ENCODE measurements around the gene SDK1. TPM values are rescaled to one million over a fixed set of nuclear protein-coding genes. Genes with fewer than 3 reads are reported as not detected.

Gene SDK1
- total RNA-seq, 1 donor from 2014 or later = 1.1 TPM

- DNase-seq (ENCODE audit: low read depth, low spot score) = no peak
These were observed 710.0 kb downstream of the SDK1 start for GRCh38 chr7:4010923-4011656.

GRCh38 chr7:4013793-4014192 is 712.7 kb downstream of the SDK1 start:
- no peak for DNase-seq (ENCODE audit: low read depth, low spot score)

- no peak for DNase-seq (ENCODE audit: low read depth, low spot score)
These were observed 713.4 kb downstream of the SDK1 start for GRCh38 chr7:4014346-4015050.

- no peak for DNase-seq (ENCODE audit: low read depth, low spot score)
These were observed 714.3 kb downstream of the SDK1 start for GRCh38 chr7:4015371-4015770.

- DNase-seq (ENCODE audit: low read depth, low spot score) = no peak
These were observed 714.9 kb downstream of the SDK1 start for GRCh38 chr7:4015996-4016395.

GRCh38 chr7:4017081-4017480 is 716.0 kb downstream of the SDK1 start:
- no peak for DNase-seq (ENCODE audit: low read depth, low spot score)

GRCh38 chr7:4017785-4018184 is 716.7 kb downstream of the SDK1 start:
- DNase-seq (ENCODE audit: low read depth, low spot score) = no peak

- no peak for DNase-seq (ENCODE audit: low read depth, low spot score)
These were observed 717.7 kb downstream of the SDK1 start for GRCh38 chr7:4018601-4019316.

GRCh38 chr7:4020086-4020485 is 719.0 kb downstream of the SDK1 start:
- no peak for DNase-seq (ENCODE audit: low read depth, low spot score)

- DNase-seq (ENCODE audit: low read depth, low spot score) = no peak
These were observed 720.4 kb downstream of the SDK1 start for GRCh38 chr7:4021413-4021812.

DNA sequence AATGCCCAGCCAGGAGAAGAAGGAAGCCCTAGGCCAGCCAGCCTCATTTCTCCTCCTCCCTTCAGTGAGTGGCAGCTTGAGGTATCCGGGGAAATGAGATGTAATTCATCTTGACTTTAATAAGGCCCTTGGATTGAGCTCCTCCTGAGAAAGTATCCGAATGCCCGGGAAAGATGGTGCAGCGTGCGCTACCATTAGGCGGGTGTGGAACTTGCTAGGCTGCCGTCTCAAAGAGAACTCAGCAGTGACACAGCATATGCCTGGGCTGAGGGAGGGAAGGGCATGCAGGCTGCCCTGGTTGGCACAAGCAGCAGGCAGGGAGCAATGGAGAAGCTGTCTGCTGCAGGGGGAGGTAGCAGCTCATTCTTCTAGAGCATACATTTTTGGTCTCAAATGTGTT is 721.2 kb downstream of the SDK1 start:
- DNase-seq (ENCODE audit: low read depth, low spot score) = no peak

DNA sequence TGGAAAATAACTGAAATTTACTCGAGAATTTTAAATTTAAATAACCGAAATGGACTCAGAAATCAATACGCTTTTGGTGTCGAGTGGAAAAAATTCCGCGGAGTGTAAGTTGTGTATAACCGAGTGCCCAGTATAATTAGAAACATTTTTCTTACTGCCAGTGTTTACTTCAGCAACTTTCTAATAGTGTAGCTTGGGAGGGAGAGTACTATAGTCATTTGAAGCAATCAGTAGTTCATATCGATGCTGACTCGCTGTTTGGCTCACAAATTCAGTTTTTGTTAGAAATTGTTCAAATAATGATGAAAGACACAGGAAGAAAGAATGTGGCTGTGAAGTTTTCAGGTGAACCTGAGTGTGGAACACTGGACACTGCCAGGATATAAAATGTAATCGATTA is 722.5 kb downstream of the SDK1 start:
- DNase-seq (ENCODE audit: low read depth, low spot score) = no peak

DNA sequence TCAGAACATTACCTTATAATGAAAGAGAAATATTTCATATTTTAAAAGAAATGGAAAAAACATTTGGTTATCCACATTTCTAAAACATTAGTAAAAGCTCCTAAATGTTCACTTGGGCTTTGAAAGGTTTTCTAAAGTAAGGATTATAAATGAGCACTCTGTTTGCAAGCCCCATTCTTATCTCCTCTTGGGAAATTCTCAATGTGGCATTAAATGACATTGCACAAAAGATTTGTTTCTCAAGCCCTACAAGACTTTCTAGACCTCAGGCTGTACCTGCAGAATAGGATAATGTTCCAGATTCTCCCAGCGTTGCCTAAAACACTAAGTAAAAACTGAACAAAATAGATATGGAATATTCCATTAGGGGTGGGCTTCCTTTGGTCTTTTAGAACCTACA is 723.1 kb downstream of the SDK1 start:
- DNase-seq (ENCODE audit: low read depth, low spot score) = no peak

- DNase-seq (ENCODE audit: low read depth, low spot score) = no peak
These were observed 723.8 kb downstream of the SDK1 start for GRCh38 chr7:4024806-4025205.

- no peak for DNase-seq (ENCODE audit: low read depth, low spot score)
These were observed 724.2 kb downstream of the SDK1 start for GRCh38 chr7:4025210-4025609.

- DNase-seq (ENCODE audit: low read depth, low spot score) = no peak
These were observed 724.9 kb downstream of the SDK1 start for GRCh38 chr7:4025694-4026615.

GRCh38 chr7:4026941-4027486 is 726.0 kb downstream of the SDK1 start:
- DNase-seq (ENCODE audit: low read depth, low spot score) = no peak

- DNase-seq (ENCODE audit: low read depth, low spot score) = no peak
These were observed 727.2 kb downstream of the SDK1 start for GRCh38 chr7:4028221-4028620.

GRCh38 chr7:4029941-4030340 is 728.9 kb downstream of the SDK1 start:
- no peak for DNase-seq (ENCODE audit: low read depth, low spot score)

GRCh38 chr7:4030346-4030950 is 729.4 kb downstream of the SDK1 start:
- no peak for DNase-seq (ENCODE audit: low read depth, low spot score)

- no peak for DNase-seq (ENCODE audit: low read depth, low spot score)
These were observed 732.9 kb downstream of the SDK1 start for GRCh38 chr7:4033996-4034395.
